ENCODE results near the gene SH3BP4. TPM values are rescaled to one million over a fixed set of nuclear protein-coding genes. Genes with fewer than 3 reads are reported as not detected.

SH3BP4 gene
- total RNA-seq, 1 donor from 2014 or later = 51.9 TPM

- H3K9me3 Mint-ChIP-seq (ENCODE audit: low read depth) = peaks cover 8% of the 10 kb centered on the region
- no peak overlapping the region for H3K27ac Mint-ChIP-seq (ENCODE audit: unreplicated experiment)
- H3K36me3 Mint-ChIP-seq (ENCODE audit: low read depth) = no peaks in the 10 kb centered on the region
- H3K4me3 Mint-ChIP-seq (ENCODE audit: unreplicated experiment) = no peak overlapping the region
- H3K27me3 Mint-ChIP-seq (ENCODE audit: low read depth) = peaks cover 3% of the 10 kb centered on the region
- H3K4me1 Mint-ChIP-seq (ENCODE audit: low read depth) = peaks cover 11% of the 10 kb centered on the region
- no peak for TF ChIP-seq CTCF (IDR thresholded peaks at IDR 0.05)
- DNase-seq (ENCODE audit: low spot score) = no peak
These were observed 132.0 kb downstream of the SH3BP4 start for GRCh38 chr2:235083822-235084221.

- Mint-ChIP-seq H3K36me3 (ENCODE audit: low read depth) (no peaks in the 10 kb centered on the region), H3K9me3 (ENCODE audit: low read depth) (peaks cover 8% of the 10 kb centered on the region), H3K4me3 (ENCODE audit: unreplicated experiment) (no peak overlapping the region), H3K27ac (ENCODE audit: unreplicated experiment) (no peak overlapping the region), H3K27me3 (ENCODE audit: low read depth) (peaks cover 3% of the 10 kb centered on the region), H3K4me1 (ENCODE audit: low read depth) (peaks cover 11% of the 10 kb centered on the region)
- no peak for DNase-seq (ENCODE audit: low spot score)
- no peak for TF ChIP-seq CTCF (IDR thresholded peaks at IDR 0.05)
These were observed 132.6 kb downstream of the SH3BP4 start for GRCh38 chr2:235084424-235084823.

- no peak for TF ChIP-seq CTCF (IDR thresholded peaks at IDR 0.05)
- no peak overlapping the region for H3K27ac Mint-ChIP-seq (ENCODE audit: unreplicated experiment)
- H3K4me3 Mint-ChIP-seq (ENCODE audit: unreplicated experiment) = no peak overlapping the region
- no peak for DNase-seq (ENCODE audit: low spot score)
- peaks cover 8% of the 10 kb centered on the region for H3K9me3 Mint-ChIP-seq (ENCODE audit: low read depth)
- peaks cover 3% of the 10 kb centered on the region for H3K27me3 Mint-ChIP-seq (ENCODE audit: low read depth)
- H3K36me3 Mint-ChIP-seq (ENCODE audit: low read depth) = no peaks in the 10 kb centered on the region
- peaks cover 11% of the 10 kb centered on the region for H3K4me1 Mint-ChIP-seq (ENCODE audit: low read depth)
These were observed 133.7 kb downstream of the SH3BP4 start for GRCh38 chr2:235085476-235085875.

GRCh38 chr2:235086481-235087184, 134.8 kb downstream of the SH3BP4 start:
- peaks cover 11% of the 10 kb centered on the region for H3K4me1 Mint-ChIP-seq (ENCODE audit: low read depth)
- H3K4me3 Mint-ChIP-seq (ENCODE audit: unreplicated experiment) = no peak overlapping the region
- no peak overlapping the region for H3K27ac Mint-ChIP-seq (ENCODE audit: unreplicated experiment)
- H3K27me3 Mint-ChIP-seq (ENCODE audit: low read depth) = peaks cover 3% of the 10 kb centered on the region
- TF ChIP-seq CTCF (IDR thresholded peaks at IDR 0.05) = no peak
- peaks cover 8% of the 10 kb centered on the region for H3K9me3 Mint-ChIP-seq (ENCODE audit: low read depth)
- DNase-seq (ENCODE audit: low spot score) = no peak
- H3K36me3 Mint-ChIP-seq (ENCODE audit: low read depth) = no peaks in the 10 kb centered on the region

GRCh38 chr2:235087832-235088495, 136.1 kb downstream of the SH3BP4 start:
- H3K4me3 Mint-ChIP-seq (ENCODE audit: unreplicated experiment) = no peak overlapping the region
- peaks cover 3% of the 10 kb centered on the region for H3K27me3 Mint-ChIP-seq (ENCODE audit: low read depth)

More at GRCh38 chr2:235087832-235088495, 136.1 kb downstream of the SH3BP4 start:
- Mint-ChIP-seq H3K9me3 (ENCODE audit: low read depth) (peaks cover 8% of the 10 kb centered on the region), H3K4me1 (ENCODE audit: low read depth) (peaks cover 11% of the 10 kb centered on the region), H3K36me3 (ENCODE audit: low read depth) (no peaks in the 10 kb centered on the region), H3K27ac (ENCODE audit: unreplicated experiment) (no peak overlapping the region)
- TF ChIP-seq CTCF (IDR thresholded peaks at IDR 0.05) = peak; percentile 15
- no peak for DNase-seq (ENCODE audit: low spot score)
